GM19324 (cell line): ENCODE results near the gene ABCC1.

ENCODE experiments used
- ATAC-seq: cut with Tn5 transposase; IDR thresholded peaks from one replicate; pipeline ENCODE4 v1.9.1; 2021; ENCODE audit warnings: mild to moderate bottlenecking, moderate library complexity; ENCODE audit not compliant: unreplicated experiment, low FRiP score

The ABCC1 gene

DNA sequence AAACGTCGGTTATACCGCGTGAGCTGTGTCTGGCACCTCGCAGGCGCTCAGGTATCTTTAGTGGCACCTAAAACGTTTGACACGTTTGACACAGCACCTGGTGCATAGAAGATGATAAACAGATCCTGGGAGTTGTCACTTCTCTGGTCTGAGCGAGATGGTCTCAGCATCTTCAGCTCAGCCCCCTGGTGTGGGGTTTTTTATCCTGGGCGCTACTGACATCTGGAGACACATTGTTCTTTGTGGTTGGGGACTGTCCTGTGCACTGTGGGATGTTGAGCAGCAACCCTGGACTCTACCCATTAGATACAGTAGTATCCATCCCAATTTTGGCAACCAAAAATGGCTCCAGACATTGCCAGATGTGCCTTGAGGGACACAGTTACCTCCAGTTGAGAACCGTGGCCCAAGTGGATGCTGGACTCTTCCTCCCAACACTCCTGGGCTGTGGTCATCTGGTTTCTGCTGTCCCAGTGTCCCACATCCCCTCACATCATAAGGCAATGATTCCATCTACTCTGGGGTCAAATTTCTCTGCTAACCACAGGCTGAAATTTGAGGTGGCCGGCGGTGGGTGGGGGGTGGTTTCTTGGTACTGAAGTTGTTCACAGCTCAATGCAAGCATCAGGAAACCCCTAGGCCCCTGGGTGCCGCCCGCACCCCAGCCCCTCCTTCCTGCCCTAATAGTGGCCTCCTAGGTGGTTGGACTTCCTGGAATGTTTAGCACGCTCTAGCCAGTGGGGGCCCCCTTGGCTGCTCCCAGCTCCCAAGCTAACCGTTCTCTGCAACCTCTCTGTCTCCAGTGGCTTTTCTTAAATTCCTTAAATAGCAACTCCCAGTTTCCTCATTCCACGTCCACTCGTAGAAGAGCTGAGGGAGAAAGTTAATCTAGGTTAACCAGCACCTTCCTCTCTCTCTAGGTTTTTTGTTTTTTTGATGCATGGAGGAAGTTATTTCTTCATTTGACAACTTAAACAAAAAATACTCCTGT, 124.8 kb downstream of the ABCC1 start:
- no peak for ATAC-seq

DNA sequence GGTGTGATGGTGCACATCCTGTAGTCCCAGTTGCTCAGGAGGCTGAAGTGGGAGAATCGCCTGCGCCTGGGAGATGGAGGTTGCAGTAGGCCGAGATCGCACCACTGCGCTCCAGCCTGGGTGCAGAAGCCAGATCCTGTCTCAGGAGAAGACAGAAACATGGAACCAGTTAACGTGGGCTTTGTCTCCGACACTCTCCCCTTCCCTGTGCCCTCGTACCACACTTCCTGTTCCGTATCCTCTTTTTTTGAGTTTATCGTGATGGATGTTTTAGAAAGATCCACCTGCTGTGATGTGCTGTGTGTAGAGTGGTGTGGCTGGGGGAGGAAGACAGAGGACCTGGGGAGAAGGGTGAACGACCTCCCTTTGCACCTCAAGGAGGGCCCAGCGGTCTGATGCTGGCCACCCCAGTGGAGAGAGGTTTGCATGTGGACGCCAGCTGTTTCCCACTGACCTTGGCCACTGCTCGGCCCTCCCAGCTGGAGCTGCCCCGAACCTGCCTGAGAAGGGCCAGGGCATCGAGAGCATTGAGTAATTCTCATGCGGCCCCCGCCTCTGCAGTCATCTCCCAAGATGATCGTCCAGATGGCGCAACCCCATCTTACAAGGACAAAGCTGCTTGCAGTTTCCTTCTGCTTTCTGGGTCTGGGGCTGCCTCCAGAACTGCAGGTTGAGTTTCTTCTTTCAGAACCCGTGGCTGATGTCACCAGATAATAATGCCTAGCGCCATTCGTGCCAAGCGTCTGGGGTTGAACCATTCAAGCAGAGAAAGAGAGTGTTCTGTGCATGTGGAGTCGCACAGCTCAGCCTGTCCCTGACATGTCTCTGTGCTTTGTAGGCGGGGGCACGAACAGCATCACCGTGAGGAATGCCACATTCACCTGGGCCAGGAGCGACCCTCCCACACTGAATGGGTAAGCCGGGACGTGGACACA, 126.3 kb downstream of the ABCC1 start:
- no peak for ATAC-seq

DNA sequence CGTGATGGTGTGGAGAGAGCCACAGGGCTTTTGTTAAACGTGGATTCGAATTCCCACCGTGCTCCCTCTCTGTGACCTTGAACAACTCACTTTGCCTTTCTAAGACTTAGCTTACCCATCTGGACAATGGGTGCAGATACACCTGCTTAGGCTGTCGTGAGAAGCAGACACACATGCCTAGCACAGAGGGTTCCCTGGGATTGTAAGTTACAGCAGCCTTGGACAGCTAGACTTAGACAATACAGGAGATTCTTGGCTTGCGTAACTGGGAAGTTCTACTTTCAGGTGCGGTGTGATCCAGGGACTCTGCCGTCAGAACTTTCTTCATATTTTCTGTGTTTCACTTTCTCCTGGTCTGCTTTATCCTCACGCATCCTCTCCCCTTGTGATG, 127.0 kb downstream of the ABCC1 start:
- ATAC-seq, result no peak

DNA sequence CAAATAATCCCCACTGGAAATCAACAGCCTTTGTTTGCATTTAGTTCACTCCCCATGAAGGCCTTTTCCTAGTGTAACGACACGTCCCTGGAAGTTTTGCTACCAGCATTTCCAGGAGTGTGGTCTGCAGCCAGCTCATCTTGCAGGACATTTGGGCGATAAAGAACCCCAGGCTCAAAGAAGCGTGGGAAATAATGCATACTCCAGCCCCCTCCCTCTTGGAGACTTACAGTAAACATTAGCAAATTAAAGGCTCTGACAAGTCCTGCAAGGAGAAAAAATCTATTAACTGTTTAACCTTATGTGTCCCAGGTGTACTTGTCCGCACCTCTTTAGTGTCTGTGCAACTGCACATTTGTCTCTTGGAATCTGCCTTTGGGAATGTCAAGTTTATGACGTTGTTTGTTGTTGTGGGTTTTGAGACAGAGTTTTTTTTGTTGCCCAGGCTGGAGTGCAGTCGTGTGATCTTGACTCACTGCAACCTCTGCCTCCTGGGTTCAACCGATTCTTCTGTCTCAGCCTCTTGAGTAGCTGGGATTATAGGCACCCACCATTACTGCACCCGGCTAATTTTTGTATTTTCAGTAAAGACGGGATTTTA, 131.1 kb downstream of the ABCC1 start:
- no peak for ATAC-seq

DNA sequence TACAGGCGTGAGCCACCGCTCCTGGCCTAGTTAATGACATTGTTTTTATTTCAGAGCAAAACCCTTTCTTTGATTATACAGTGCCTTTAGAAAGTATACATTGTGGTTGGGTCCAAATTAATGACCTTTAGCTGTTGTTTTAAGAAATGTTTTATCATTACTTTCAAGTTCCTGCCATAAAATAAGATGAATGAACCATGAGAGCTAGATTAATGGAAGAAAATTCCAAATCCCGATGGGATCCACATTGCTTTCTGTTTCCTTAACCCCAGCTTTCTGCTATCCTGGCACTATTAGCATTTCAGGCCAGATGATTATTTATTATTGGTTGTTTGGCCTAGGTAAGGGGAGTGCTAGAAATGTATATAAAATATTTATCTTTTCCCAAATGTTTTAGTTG, 131.7 kb downstream of the ABCC1 start:
- no peak for ATAC-seq

DNA sequence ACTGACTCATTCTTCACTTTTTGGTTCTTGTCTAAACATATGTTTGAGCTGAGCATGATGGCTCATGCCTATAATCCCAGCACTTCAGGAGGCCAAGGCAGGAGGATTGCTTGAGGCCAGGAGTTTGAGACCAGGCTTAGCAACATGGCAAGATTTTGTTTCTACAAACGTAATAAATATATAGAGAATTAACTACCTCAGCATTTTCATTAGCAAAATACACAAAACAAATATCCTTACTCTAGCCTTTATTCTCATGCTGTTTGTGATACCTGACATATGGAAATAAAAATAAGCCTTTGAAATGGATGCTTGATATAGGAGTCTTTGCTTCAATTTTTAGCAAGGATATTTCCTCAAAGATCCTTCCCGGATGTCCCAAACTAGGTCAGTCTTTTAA, 132.8 kb downstream of the ABCC1 start:
- no peak for ATAC-seq

DNA sequence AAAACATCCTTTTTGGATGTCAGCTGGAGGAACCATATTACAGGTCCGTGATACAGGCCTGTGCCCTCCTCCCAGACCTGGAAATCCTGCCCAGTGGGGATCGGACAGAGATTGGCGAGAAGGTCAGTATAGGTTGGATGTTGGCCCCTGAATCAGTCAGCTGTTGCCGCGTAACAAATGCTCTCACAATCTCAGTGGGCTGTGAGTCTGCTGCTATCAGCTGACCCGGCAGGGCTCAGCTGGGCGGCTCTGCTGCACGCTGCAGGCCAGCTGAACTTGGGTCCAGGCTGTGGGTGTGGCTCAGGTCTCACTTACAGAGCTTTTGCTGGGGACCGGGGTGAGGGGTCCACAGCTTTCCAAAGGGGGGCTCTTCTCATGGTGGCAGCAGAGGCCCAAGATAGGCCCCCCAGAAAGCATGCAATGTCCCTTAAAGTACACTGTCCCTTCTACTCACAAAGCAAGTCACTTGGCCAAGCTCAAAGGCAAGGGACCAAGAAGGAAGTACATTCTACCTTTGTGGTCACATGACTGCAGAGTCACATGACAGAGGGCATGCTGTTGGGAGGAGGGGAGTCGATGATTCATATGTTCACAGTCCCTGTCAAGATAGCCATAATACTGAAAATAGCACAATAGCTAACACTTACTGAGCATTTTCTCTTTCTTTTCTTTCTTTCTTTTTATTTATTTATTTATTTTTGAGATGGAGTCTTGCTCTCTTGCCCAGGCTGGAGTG, 134.2 kb downstream of the ABCC1 start:
- ATAC-seq, result no peak

DNA sequence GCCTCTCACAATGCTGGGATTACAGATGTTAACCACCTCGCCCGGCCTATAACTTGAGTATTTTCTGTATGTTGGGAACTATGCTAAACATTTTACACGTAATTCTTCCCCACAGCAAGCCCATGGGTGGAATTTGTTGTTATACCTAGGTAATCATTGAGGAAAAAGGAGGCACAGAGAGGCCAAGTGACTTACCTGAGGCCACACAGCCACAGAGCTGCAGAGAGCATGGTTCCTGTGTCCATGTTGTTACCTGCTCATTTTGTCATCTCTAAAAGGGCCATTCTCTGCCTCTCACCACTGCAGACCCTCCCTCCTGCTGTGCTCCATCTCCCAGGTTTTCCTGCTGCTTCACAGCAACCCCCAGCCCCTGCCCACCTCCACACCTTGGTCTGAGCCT, 135.5 kb downstream of the ABCC1 start:
- ATAC-seq, result no peak

DNA sequence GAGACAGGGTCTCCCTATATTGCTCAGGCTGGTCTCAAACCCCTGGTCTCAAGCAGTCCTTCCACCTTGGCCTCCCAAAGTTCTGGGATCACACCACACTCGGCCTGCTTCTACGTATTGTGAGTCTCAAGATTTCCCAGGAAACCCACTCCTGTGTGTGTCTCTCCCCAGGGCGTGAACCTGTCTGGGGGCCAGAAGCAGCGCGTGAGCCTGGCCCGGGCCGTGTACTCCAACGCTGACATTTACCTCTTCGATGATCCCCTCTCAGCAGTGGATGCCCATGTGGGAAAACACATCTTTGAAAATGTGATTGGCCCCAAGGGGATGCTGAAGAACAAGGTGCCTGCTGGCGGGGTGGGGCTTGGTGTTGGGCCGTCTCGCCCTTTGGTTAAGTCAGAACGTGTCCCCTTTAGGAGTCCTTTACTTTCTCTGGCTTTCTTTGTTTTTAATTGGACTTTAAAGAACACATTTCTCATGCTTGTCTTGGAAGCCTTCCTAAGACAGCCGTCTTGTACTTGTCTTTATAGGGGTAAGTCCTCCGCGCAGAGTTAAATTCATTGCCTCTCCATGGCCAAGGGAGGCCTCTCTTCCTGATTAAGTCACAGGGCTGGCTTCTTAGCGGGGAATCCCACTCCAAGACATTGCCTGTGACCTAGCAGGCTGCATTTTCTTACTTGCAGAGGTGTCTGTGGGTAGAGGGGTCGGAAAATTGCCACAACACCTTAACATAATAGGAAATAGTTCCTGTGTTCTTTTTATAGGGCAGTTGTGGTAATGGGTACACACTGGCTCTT, 137.4 kb downstream of the ABCC1 start:
- no peak for ATAC-seq

DNA sequence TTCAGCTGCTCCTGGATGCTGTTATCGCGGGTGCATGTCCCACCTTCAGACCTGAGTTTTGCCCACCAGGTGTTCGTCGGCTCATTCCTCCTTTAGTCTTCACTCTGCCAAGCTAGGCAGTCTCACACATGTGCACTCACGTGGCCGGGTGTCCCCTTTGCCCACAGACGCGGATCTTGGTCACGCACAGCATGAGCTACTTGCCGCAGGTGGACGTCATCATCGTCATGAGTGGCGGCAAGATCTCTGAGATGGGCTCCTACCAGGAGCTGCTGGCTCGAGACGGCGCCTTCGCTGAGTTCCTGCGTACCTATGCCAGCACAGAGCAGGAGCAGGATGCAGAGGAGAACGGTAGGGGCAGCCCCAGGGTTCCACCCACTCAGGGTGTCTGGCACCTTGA, 140.8 kb downstream of the ABCC1 start:
- ATAC-seq, result no peak

DNA sequence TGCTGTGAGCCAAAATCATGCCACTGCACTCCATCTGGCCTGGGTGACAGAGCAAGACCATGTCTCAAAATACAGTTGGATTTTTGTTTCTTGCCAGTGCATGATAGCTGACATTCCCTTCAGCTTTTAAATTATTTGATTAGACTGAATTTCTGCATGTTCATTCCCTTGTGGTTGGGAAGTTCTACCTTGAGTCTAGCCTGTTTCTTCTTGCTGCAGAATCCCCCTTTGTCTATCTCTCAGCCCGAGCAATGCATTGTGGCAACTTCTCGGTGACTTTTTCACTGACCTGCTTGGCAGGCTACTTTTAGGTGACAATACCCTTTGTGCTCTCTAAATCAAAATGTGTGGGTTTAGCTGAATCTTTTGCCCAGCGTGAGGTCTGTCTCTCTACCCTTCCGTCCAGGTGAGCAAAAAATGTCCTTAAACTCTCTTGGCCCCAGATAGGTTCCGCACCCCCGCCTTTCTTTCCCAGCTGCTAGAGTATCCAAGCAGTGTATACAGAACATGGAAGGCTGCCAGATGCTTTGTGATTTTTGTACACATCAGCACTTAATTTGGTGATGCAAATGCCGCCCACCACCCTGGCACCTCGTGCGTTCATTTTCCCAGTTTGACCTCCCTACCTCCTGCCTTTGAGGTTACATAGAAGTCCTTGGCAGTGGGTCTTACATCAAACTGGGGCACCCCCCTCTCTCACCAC, 143.7 kb downstream of the ABCC1 start:
- ATAC-seq, result no peak

DNA sequence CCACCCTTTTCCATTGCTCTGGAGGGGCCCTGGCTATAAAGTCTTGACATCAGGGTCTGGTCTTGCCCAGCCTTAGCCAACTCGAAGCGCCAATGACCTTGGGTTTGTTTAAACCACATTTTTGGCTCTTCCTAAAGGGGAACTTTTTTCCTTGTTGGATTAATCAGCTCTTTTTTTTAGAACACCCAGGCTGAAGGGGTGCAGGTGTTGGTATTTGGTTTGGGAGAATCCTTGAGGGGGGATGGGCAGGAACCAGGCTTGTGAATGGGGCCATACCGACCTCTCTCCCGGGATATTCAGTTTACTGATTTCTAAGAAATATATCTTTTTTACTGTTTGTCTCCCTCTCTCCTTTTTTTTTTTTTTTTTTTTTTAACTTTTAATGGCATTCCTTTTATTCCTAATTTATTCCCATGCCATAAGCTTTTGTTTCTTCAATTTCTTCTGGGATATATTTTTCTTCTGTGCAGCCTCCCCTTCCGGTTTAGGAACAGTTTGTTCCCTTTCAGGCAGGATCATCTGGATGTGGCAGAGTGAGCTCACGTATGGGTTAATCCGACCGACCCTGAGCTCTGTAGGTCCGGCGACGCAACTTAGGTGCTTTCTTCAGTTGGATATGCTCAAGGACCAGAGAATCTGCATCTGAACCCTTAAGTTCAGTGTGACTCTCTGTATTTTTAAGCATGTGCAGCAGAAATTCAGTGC, 144.4 kb downstream of the ABCC1 start:
- ATAC-seq, result no peak

DNA sequence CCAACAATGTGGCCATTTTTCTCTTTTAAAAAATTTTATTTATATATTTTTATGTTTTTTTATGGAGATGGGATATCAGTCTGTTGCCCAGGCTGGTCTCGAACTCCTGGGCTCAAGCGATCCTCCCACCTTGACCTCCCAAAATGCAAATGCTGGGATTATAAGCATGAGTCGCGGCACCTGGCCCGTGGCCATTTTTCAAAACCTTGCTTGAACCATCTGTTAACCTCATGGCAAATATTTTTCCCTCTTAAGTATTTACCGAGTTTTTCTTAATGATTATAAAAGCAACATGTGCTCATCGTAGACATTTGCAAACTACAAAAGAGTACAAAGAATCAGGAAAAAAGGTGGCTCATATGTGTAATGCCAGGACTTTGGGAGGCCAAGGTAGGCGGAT, 146.2 kb downstream of the ABCC1 start:
- no peak for ATAC-seq

DNA sequence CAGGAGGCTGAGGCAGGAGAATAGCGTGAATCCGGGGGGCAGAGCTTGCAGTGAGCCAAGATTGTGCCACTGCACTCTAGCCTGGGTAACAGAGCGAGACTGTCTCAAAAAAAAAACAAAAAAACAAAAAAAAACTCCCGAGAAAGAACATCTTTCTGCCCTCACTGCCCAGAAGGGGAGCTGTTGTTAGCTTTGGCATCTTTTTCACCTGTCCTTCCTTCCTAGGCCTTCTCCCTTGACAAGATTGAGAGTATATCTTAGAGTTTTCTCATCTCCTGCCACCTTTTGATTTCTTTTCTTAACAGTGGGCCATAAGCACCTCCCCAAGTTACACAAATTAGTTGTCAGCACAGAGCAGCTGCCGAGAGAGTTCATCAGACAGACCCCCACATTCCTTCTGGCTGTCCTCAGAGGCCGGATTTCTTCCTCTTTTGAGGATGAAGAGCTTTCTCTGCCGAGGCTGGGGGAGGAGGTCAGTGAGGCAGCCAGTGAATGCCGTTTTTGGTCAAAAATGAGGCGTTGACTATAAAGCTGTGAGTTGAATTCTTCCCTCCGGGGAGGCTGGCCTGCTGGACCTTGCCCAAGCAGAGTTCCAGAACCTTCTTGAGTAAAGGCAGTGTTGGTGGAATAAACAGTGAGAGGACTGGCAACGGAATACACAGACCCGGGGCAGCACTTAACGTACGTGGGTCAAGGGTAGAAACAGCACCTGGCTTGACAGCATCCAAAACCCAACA, 146.9 kb downstream of the ABCC1 start:
- ATAC-seq, result no peak

DNA sequence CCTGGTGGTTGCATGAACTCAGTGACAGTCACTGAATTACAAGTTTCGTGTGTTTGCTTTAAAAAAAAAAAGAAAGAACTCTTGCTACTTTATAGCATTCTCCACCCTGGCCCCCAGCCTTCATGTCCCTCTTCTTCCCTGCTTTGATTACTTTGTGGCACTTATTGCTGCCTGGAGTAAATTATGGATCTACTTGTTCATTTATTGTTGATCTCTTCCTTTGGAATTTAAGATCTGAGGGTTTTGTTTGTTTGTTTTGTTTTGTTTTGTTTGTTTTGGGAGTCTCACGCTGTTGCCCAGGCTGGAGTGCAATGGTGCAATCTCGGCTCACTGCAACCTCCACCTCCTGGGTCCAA, 147.4 kb downstream of the ABCC1 start:
- no peak for ATAC-seq

DNA sequence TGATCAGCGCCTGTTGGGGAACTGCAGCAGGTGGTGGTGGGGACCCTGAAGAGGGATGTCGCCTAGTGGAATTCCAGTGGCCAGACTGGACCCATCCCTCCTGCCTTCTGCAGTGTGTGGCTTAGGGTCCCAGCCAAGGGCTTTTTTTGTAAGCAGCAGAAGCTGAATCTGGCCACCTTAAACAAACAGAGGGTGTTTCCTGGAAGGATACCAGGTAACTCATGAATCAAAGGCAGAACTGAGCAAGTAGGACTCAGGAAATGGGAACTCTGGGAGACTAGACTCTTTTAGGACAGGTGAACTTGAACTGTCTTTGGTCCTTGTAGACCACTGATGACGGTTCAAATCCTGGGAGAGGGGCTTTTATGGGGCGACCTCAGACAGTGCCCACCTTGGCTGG, 149.9 kb downstream of the ABCC1 start:
- no peak for ATAC-seq

DNA sequence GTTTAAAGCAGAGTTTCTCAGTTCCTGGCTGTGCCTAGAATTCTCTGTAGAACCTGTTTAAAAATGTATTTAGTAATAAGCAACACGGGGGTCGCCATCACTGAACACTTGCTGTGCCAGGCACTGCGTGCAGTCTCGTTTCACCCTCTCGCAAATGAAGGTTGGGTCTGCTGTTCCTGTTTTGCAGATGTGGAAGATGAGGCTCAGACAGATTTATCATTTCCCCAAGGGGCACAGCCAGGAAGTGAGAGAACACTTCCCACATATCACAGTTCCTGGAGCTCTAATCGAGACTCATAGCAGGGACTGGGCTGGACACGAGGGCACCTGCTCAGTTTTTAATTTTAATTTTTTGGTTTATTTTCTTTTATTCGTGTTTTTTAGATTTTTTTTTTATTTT, 151.2 kb downstream of the ABCC1 start:
- no peak for ATAC-seq

DNA sequence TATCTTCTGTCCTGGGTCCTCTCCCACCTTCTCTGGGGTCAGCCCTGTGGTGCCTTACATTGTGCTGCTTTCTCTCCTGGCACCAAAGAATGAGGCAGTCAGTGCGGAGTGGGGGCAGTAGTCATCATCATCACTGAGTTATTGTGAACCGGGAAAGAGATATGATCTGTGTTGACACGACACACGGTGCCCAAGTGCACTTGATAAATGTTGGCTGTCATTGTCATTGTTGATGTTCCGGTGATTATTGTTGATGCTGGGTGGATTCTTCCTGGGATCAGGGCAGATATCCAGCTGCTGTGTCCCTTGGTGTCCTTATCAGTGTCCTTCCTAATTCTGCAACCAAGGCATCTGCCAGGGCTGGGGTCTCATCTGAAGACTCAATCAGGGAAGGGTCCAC, 152.2 kb downstream of the ABCC1 start:
- ATAC-seq, result no peak
